ENCODE measurements around the gene DOCK2. TPM values are rescaled to one million over a fixed set of nuclear protein-coding genes. Genes with fewer than 3 reads are reported as not detected.

The DOCK2 gene
- total RNA-seq, 1 donor from 2014 or later, result 6.5 TPM

DNA sequence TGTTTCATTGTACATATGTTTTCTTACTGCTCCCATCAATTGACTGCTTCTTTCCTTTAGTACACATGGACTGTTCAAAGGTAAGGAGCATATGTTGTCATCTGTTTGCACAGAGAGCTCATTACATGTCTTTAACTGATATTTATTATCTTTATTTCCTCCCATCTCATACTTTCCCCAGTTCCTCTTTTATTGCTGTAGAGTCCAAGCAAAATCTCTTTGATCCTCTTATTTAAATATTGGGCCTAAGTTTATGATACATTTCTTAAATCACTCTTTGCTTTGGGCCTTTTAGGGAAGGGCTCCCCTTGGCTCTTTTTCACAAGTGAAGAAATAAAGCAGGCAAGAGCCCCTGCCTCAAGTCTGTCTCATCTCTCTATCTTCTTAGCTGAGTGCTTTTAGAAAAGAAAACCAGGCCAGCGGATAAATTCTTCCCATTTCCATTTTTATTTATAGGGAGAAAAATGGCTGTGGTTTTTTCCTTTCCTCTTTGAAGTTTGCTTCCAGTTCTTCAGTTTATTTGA is 152.4 kb downstream of the DOCK2 start:
- Mint-ChIP-seq H3K4me1 (ENCODE audit: unreplicated experiment) (no peaks in the 10 kb centered on the region), H3K27me3 (ENCODE audit: unreplicated experiment) (no peaks in the 10 kb centered on the region), H3K4me3 (ENCODE audit: unreplicated experiment) (no peak overlapping the region), H3K9me3 (ENCODE audit: unreplicated experiment) (no peaks in the 10 kb centered on the region), H3K27ac (ENCODE audit: unreplicated experiment) (no peak overlapping the region), H3K36me3 (ENCODE audit: low read depth, unreplicated experiment) (no peaks in the 10 kb centered on the region)
- TF ChIP-seq, protein P1, sequence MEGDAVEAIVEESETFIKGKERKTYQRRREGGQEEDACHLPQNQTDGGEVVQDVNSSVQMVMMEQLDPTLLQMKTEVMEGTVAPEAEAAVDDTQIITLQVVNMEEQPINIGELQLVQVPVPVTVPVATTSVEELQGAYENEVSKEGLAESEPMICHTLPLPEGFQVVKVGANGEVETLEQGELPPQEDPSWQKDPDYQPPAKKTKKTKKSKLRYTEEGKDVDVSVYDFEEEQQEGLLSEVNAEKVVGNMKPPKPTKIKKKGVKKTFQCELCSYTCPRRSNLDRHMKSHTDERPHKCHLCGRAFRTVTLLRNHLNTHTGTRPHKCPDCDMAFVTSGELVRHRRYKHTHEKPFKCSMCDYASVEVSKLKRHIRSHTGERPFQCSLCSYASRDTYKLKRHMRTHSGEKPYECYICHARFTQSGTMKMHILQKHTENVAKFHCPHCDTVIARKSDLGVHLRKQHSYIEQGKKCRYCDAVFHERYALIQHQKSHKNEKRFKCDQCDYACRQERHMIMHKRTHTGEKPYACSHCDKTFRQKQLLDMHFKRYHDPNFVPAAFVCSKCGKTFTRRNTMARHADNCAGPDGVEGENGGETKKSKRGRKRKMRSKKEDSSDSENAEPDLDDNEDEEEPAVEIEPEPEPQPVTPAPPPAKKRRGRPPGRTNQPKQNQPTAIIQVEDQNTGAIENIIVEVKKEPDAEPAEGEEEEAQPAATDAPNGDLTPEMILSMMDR (IDR thresholded peaks at IDR 0.05; ENCODE audit: unreplicated experiment), result no peak
- no peak for DNase-seq (ENCODE audit: low spot score)

DNA sequence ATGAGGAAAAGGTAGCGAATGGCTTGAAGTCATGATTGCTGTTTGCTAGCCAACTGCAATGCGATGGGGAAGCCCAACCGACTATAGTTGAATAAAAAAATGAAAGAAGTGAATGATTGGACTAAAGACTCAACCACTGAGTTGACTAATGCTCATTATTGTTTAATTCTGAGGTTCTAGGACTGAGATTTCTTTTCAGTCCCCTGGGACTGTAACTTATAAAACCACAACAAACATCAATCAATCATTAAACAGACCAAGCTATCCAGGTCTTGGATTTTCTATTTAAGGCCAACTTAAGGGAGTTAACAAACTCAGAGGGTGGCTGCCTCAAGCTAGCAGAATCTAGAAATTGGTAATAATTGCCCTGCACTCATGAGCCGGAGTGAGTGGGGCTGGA is 154.2 kb downstream of the DOCK2 start:
- DNase-seq (ENCODE audit: low spot score), result no peak
- Mint-ChIP-seq H3K4me1 (ENCODE audit: unreplicated experiment) (no peaks in the 10 kb centered on the region), H3K4me3 (ENCODE audit: unreplicated experiment) (no peak overlapping the region), H3K9me3 (ENCODE audit: unreplicated experiment) (no peaks in the 10 kb centered on the region), H3K27me3 (ENCODE audit: unreplicated experiment) (no peaks in the 10 kb centered on the region), H3K36me3 (ENCODE audit: low read depth, unreplicated experiment) (no peaks in the 10 kb centered on the region), H3K27ac (ENCODE audit: unreplicated experiment) (no peak overlapping the region)
- TF ChIP-seq, protein P1 (IDR thresholded peaks at IDR 0.05; ENCODE audit: unreplicated experiment), result no peak

DNA sequence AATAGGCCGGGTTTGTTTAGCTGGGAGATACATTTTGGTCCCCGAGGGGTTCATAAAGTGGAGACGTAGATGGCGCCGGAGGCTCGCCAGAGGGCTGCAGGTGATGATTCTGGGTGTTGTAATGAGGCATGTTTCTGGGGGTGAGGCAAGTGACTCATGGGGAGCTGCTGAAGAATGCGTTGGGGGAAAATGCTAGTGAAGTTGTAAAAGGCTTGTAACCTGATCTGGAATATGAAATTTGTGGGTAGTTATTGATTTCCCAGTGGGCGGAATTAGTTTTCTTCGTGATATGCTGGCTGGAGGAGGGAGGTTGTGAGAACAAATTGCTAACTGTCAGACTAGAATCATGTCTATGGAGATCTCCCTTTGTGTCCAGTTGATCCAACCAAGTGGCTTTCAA is 158.3 kb downstream of the DOCK2 start:
- Mint-ChIP-seq H3K4me1 (ENCODE audit: unreplicated experiment) (no peaks in the 10 kb centered on the region), H3K27ac (ENCODE audit: unreplicated experiment) (no peak overlapping the region), H3K9me3 (ENCODE audit: unreplicated experiment) (no peaks in the 10 kb centered on the region), H3K27me3 (ENCODE audit: unreplicated experiment) (no peaks in the 10 kb centered on the region), H3K36me3 (ENCODE audit: low read depth, unreplicated experiment) (no peaks in the 10 kb centered on the region), H3K4me3 (ENCODE audit: unreplicated experiment) (no peak overlapping the region)
- no peak for DNase-seq (ENCODE audit: low spot score)
- TF ChIP-seq, protein P1 (IDR thresholded peaks at IDR 0.05; ENCODE audit: unreplicated experiment), result no peak

DNA sequence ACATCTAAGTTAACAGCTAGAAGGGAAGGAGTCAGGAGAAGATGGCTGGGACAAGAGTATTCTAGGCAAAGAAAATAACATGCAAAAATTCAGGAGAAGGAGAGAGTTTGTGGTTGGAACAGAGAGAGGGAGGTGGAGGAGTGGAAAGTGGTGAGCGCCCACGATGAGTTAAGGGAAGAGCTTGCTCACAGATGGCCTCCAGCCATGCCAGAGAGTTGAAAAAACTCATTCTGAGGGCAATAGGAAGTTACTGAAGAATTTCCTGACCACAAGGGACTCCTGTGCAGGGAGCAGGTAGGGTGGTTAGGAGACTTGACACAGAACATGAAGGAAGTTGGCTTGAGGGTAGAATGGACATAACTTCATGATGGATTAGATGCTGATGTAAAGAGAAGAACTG is 159.7 kb downstream of the DOCK2 start:
- no peak overlapping the region for H3K27ac Mint-ChIP-seq (ENCODE audit: unreplicated experiment)
- TF ChIP-seq, protein P1 (IDR thresholded peaks at IDR 0.05; ENCODE audit: unreplicated experiment), result no peak
- no peaks in the 10 kb centered on the region for H3K4me1 Mint-ChIP-seq (ENCODE audit: unreplicated experiment)
- no peak overlapping the region for H3K4me3 Mint-ChIP-seq (ENCODE audit: unreplicated experiment)
- no peaks in the 10 kb centered on the region for H3K36me3 Mint-ChIP-seq (ENCODE audit: low read depth, unreplicated experiment)
- H3K9me3 Mint-ChIP-seq (ENCODE audit: unreplicated experiment), result no peaks in the 10 kb centered on the region
- DNase-seq (ENCODE audit: low spot score), result no peak
- no peaks in the 10 kb centered on the region for H3K27me3 Mint-ChIP-seq (ENCODE audit: unreplicated experiment)

DNA sequence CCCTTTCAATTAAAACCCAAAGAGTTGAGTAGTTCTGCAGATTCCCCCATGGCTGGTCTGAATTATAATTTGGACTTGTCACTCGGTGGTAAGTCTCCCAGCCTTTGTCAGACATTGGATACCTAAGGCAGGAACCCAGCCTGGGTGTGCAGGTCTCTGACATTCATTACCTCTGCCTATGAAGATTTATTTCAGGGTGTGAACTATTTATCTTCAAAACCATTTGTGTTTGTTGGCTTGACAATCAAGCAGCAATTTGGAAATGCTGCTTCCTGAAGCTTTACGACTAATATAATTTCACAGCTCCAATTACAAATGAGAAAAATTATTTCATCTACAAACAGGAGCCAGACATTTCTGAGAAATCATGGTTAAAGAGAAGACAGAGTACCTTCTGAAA is 160.5 kb downstream of the DOCK2 start:
- Mint-ChIP-seq H3K36me3 (ENCODE audit: low read depth, unreplicated experiment) (no peaks in the 10 kb centered on the region), H3K4me3 (ENCODE audit: unreplicated experiment) (no peak overlapping the region), H3K27ac (ENCODE audit: unreplicated experiment) (no peak overlapping the region), H3K4me1 (ENCODE audit: unreplicated experiment) (no peaks in the 10 kb centered on the region), H3K9me3 (ENCODE audit: unreplicated experiment) (no peaks in the 10 kb centered on the region), H3K27me3 (ENCODE audit: unreplicated experiment) (no peaks in the 10 kb centered on the region)
- TF ChIP-seq, protein P1 (IDR thresholded peaks at IDR 0.05; ENCODE audit: unreplicated experiment), result no peak
- no peak for DNase-seq (ENCODE audit: low spot score)

Data from endothelial cell (in vitro differentiated cells).